ENCODE measurements around the gene KIFC3. TPM values are rescaled to one million over a fixed set of nuclear protein-coding genes. Genes with fewer than 3 reads are reported as not detected.
"Not testable (repeated sequence)": the region's sequence is repeated elsewhere in the genome, so short reads cannot be mapped to it uniquely, and the experiment has no call there.

Gene KIFC3
- total RNA-seq, 1 donor from 2014 or later: 0.76 TPM

- no peaks in the 10 kb centered on the region for H3K36me3 Mint-ChIP-seq (ENCODE audit: unreplicated experiment)
- DNase-seq: no peak
- peaks cover 17% of the 10 kb centered on the region for H3K4me1 Mint-ChIP-seq (ENCODE audit: low read depth, unreplicated experiment)
- TF ChIP-seq CTCF (IDR thresholded peaks at IDR 0.05; ENCODE audit: partially characterized antibody, unreplicated experiment): no peak
- no peak overlapping the region for H3K4me3 Mint-ChIP-seq (ENCODE audit: unreplicated experiment)
- no peak overlapping the region for H3K27ac Mint-ChIP-seq (ENCODE audit: unreplicated experiment)
- H3K27me3 Mint-ChIP-seq (ENCODE audit: unreplicated experiment): peaks cover 5% of the 10 kb centered on the region
- peaks cover 8% of the 10 kb centered on the region for H3K9me3 Mint-ChIP-seq (ENCODE audit: unreplicated experiment)
Measured at GRCh38 chr16:57748596-57748995, 53.7 kb downstream of the KIFC3 start.

- Mint-ChIP-seq H3K27ac (ENCODE audit: unreplicated experiment) (no peak overlapping the region), H3K27me3 (ENCODE audit: unreplicated experiment) (peaks cover 5% of the 10 kb centered on the region), H3K36me3 (ENCODE audit: unreplicated experiment) (no peaks in the 10 kb centered on the region), H3K9me3 (ENCODE audit: unreplicated experiment) (peaks cover 8% of the 10 kb centered on the region), H3K4me1 (ENCODE audit: low read depth, unreplicated experiment) (peaks cover 21% of the 10 kb centered on the region), H3K4me3 (ENCODE audit: unreplicated experiment) (no peak overlapping the region)
- TF ChIP-seq CTCF (IDR thresholded peaks at IDR 0.05; ENCODE audit: partially characterized antibody, unreplicated experiment): no peak
- no peak for DNase-seq
Measured at GRCh38 chr16:57747996-57748395, 54.3 kb downstream of the KIFC3 start.

GRCh38 chr16:57747496-57747895, 54.8 kb downstream of the KIFC3 start:
- no peaks in the 10 kb centered on the region for H3K36me3 Mint-ChIP-seq (ENCODE audit: unreplicated experiment)
- no peak for TF ChIP-seq CTCF (IDR thresholded peaks at IDR 0.05; ENCODE audit: partially characterized antibody, unreplicated experiment)

GRCh38 chr16:57747091-57747490, 55.2 kb downstream of the KIFC3 start:
- peaks cover 5% of the 10 kb centered on the region for H3K27me3 Mint-ChIP-seq (ENCODE audit: unreplicated experiment)
- no peak overlapping the region for H3K4me3 Mint-ChIP-seq (ENCODE audit: unreplicated experiment)
- H3K9me3 Mint-ChIP-seq (ENCODE audit: unreplicated experiment): peaks cover 8% of the 10 kb centered on the region
- no peak for DNase-seq
- no peak for TF ChIP-seq CTCF (IDR thresholded peaks at IDR 0.05; ENCODE audit: partially characterized antibody, unreplicated experiment)
- H3K27ac Mint-ChIP-seq (ENCODE audit: unreplicated experiment): no peak overlapping the region
- H3K4me1 Mint-ChIP-seq (ENCODE audit: low read depth, unreplicated experiment): peaks cover 29% of the 10 kb centered on the region
- no peaks in the 10 kb centered on the region for H3K36me3 Mint-ChIP-seq (ENCODE audit: unreplicated experiment)

More at GRCh38 chr16:57747496-57747895, 54.8 kb downstream of the KIFC3 start:
- peaks cover 8% of the 10 kb centered on the region for H3K9me3 Mint-ChIP-seq (ENCODE audit: unreplicated experiment)
- H3K4me1 Mint-ChIP-seq (ENCODE audit: low read depth, unreplicated experiment): peaks cover 25% of the 10 kb centered on the region
- peaks cover 5% of the 10 kb centered on the region for H3K27me3 Mint-ChIP-seq (ENCODE audit: unreplicated experiment)
- DNase-seq: no peak
- H3K27ac Mint-ChIP-seq (ENCODE audit: unreplicated experiment): no peak overlapping the region
- H3K4me3 Mint-ChIP-seq (ENCODE audit: unreplicated experiment): no peak overlapping the region

- Mint-ChIP-seq H3K27ac (ENCODE audit: unreplicated experiment) (peak overlapping the region; percentile 93), H3K4me1 (ENCODE audit: low read depth, unreplicated experiment) (peaks cover 33% of the 10 kb centered on the region), H3K4me3 (ENCODE audit: unreplicated experiment) (peak overlapping the region; percentile 8)
- not testable (repeated sequence) for H3K36me3 Mint-ChIP-seq (ENCODE audit: unreplicated experiment); H3K27me3 Mint-ChIP-seq (ENCODE audit: unreplicated experiment); H3K9me3 Mint-ChIP-seq (ENCODE audit: unreplicated experiment); DNase-seq
Measured at GRCh38 chr16:57746316-57746715, 56.0 kb downstream of the KIFC3 start.
